ENCODE results near the gene SOX8.

Gene SOX8

GRCh38 chr16:1027501-1027815 is 45.9 kb downstream of the SOX8 start:
- DNase-seq: no peak

- no peak for DNase-seq
These were observed 46.5 kb downstream of the SOX8 start for GRCh38 chr16:1028056-1028455.

GRCh38 chr16:1028524-1029258 is 47.1 kb downstream of the SOX8 start:
- no peak for DNase-seq

- no peak for DNase-seq
These were observed 47.6 kb downstream of the SOX8 start for GRCh38 chr16:1029259-1029545.

GRCh38 chr16:1030473-1030901 is 48.9 kb downstream of the SOX8 start:
- no peak for DNase-seq

- DNase-seq: no peak
These were observed 50.1 kb downstream of the SOX8 start for GRCh38 chr16:1031666-1032065.

- DNase-seq: no peak
These were observed 51.0 kb downstream of the SOX8 start for GRCh38 chr16:1032607-1033006.

GRCh38 chr16:1033128-1033679 is 51.6 kb downstream of the SOX8 start:
- no peak for DNase-seq

- no peak for DNase-seq
These were observed 52.9 kb downstream of the SOX8 start for GRCh38 chr16:1034230-1035065.

GRCh38 chr16:1035066-1035415 is 53.5 kb downstream of the SOX8 start:
- DNase-seq: no peak

GRCh38 chr16:1036166-1036565 is 54.6 kb downstream of the SOX8 start:
- DNase-seq: no peak

Data from activated CD4-positive, alpha-beta T cell treated with anti-CD3 and anti-CD28 coated beads for 48 hours (primary cell).